Right atrium auricular region (tissue), 2 donors: ENCODE measurements around the gene NAALADL2. TPM values are rescaled to one million over a fixed set of nuclear protein-coding genes. Genes with fewer than 3 reads are reported as not detected.

Source experiments
- DNase-seq: peaks from one replicate; pipeline ENCODE4 v3.0.0-alpha.2; 2019; ENCODE audit warnings: low spot score
- H3K27ac ChIP-seq, 2 donors: fragments of 200-600 bp; sonication (generic); 1 replicate in 1 of 2; 2 replicates in 1 of 2; pipeline ENCODE4 v1.5.1; 2016 to 2019
- H3K27me3 ChIP-seq, 2 donors: fragments of 200-600 bp; sonication (generic); one replicate each; pipeline versions ENCODE4 v1.5.1 to v1.6.0; 2017 to 2019
- H3K36me3 ChIP-seq: fragments of 200-600 bp; sonication (generic); one replicate; pipeline ENCODE4 v1.5.1; 2016
- H3K4me1 ChIP-seq, 2 donors: fragments of 200-600 bp; sonication (generic); one replicate each; pipeline versions ENCODE4 v1.5.1 to v1.6.0; 2017 to 2019
- H3K4me3 ChIP-seq, 2 donors: fragments of 200-600 bp; sonication (generic); 1 replicate in 1 of 2; 2 replicates in 1 of 2; pipeline ENCODE4 v1.5.1; 2017 to 2019; ENCODE audit warnings: mild to moderate bottlenecking in 1 of 2, moderate library complexity in 1 of 2
- H3K9me3 ChIP-seq, 2 donors: fragments of 200-600 bp; sonication (generic); one replicate each; pipeline ENCODE4 v1.5.1; 2019
- total RNA-seq, 2 donors: library from RNA; depleted of rRNA; stranded (reverse); fragments of >200 nt; gene quantifications; one replicate each; pipeline ENCODE4 v1.1.0, GENCODE V29; 2016
- TF ChIP-seq, protein P1 (sequence below), 2 donors: fragments of 200-600 bp; sonication (generic); IDR thresholded peaks; one replicate each; pipeline ENCODE4 v1.5.1; 2019; ENCODE audit warnings: antibody characterized with exemption in 2 of 2

Gene NAALADL2
- total RNA-seq, 2 donors from 2014 or later: 2.5 to 3.2 TPM

DNA sequence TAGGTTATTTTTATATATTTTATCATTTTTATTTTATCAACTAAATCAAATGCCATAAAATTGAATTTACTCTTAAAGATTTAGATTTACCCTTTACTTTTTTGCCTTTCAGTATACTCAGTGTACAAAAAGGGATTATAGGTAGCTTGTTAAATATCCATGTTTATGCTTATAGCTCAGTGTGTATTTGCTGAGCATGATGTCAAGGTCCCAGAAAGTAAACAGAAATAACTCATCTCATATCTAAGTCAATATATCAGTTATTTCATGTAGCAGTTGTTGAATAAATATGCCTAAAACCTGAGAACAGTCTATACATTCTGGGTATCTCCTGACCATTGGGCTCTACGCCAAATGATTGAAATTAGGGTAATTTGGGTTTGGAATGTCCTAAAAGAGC, 693.8 kb downstream of the NAALADL2 start:
- H3K4me3 ChIP-seq: no peak overlapping the region
- TF ChIP-seq, protein P1, sequence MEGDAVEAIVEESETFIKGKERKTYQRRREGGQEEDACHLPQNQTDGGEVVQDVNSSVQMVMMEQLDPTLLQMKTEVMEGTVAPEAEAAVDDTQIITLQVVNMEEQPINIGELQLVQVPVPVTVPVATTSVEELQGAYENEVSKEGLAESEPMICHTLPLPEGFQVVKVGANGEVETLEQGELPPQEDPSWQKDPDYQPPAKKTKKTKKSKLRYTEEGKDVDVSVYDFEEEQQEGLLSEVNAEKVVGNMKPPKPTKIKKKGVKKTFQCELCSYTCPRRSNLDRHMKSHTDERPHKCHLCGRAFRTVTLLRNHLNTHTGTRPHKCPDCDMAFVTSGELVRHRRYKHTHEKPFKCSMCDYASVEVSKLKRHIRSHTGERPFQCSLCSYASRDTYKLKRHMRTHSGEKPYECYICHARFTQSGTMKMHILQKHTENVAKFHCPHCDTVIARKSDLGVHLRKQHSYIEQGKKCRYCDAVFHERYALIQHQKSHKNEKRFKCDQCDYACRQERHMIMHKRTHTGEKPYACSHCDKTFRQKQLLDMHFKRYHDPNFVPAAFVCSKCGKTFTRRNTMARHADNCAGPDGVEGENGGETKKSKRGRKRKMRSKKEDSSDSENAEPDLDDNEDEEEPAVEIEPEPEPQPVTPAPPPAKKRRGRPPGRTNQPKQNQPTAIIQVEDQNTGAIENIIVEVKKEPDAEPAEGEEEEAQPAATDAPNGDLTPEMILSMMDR (IDR thresholded peaks at IDR 0.05): no peak
- H3K27me3 ChIP-seq: no peaks in the 10 kb centered on the region
- DNase-seq: no peak
- no peaks in the 10 kb centered on the region for H3K36me3 ChIP-seq
- no peak overlapping the region for H3K27ac ChIP-seq
- no peaks in the 10 kb centered on the region for H3K9me3 ChIP-seq
- no peaks in the 10 kb centered on the region for H3K4me1 ChIP-seq

DNA sequence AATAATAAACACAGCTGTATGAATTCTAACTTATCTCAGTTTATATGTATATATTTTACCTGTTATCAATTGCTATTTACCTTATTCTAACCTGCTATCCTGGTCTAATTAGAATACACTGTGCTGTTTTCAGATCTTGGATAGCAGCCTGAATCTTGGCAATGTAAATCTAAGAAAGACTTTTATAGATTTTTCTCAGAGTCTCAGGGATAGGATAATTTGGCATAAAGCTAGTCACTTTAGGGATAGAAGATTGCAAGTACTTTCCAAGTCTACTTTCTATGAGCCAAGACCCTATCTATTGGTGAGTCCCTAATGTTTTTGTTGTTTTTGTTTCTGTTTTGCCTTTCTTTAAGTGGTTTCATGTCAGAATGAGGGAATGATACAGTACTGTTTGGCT, 695.7 kb downstream of the NAALADL2 start:
- TF ChIP-seq, protein P1 (IDR thresholded peaks at IDR 0.05): no peak
- no peak overlapping the region for H3K27ac ChIP-seq
- no peak for DNase-seq
- no peaks in the 10 kb centered on the region for H3K27me3 ChIP-seq
- no peaks in the 10 kb centered on the region for H3K36me3 ChIP-seq
- no peak overlapping the region for H3K4me3 ChIP-seq
- H3K4me1 ChIP-seq: no peaks in the 10 kb centered on the region
- H3K9me3 ChIP-seq: no peaks in the 10 kb centered on the region

DNA sequence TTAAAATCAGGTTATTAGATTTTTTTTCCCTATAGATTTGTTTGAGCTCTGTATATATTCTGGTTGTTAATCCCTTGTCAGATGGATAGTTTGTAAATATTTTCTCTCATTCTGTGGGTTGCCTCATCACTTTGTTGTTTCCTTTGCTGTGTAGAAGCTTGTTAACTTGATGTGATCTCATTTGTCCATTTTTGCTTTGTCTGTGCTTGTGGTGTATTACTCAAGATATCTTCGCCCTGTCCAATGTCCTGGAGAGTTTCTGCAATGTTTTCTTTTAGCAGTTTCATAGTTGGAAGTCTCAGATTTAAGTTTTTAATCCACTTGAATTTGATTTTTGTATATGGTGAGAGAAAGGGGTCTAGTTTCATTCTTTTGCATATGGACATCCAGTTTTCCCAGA, 699.1 kb downstream of the NAALADL2 start:
- Histone ChIP-seq H3K9me3 (no peaks in the 10 kb centered on the region), H3K4me3 (no peak overlapping the region), H3K4me1 (no peaks in the 10 kb centered on the region), H3K27ac (no peak overlapping the region), H3K27me3 (no peaks in the 10 kb centered on the region), H3K36me3 (no peaks in the 10 kb centered on the region)
- no peak for DNase-seq
- TF ChIP-seq, protein P1 (IDR thresholded peaks at IDR 0.05): no peak

DNA sequence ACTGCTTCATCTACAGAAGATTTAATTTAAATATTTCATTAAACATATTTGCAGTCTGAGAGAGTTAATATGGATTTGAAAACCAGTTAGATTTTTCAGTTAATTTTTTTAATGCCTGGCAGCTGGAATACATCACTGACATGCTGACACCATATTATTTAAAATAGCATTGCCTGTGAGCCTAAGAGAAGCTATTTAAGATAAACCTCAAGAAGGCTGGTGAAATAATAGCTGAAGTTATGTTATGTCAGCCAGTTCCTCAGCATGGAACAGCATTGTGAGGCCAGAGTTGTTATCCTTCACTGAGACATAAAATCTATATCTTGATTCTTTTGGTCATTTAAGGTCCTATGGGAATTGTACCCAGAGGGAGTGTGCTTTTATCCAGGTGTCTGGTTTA, 705.2 kb downstream of the NAALADL2 start:
- Histone ChIP-seq H3K4me1 (no peaks in the 10 kb centered on the region), H3K27me3 (no peaks in the 10 kb centered on the region), H3K27ac (no peak overlapping the region), H3K4me3 (no peak overlapping the region), H3K36me3 (no peaks in the 10 kb centered on the region), H3K9me3 (no peaks in the 10 kb centered on the region)
- DNase-seq: no peak
- TF ChIP-seq, protein P1 (IDR thresholded peaks at IDR 0.05): no peak

DNA sequence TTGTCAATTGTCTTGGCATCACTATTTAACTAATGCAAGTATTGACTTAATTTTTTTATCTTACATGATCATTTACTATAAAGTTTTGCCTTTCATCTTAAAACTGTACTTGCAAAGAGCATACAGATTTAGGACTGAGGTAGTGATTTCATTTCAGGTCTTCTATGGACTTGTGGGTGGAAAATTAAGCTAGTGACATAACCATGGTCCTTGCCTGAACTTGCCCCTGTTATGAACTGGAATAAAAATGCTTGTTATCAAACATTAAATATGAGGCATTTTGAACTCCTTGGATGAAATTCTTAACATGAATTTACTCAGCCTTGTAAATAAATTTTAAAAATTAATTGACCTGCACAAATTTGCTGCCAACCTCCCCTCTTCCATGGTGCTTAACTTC, 712.0 kb downstream of the NAALADL2 start:
- Histone ChIP-seq H3K36me3 (no peaks in the 10 kb centered on the region), H3K4me3 (no peak overlapping the region), H3K27ac (no peak overlapping the region), H3K4me1 (no peaks in the 10 kb centered on the region), H3K9me3 (no peaks in the 10 kb centered on the region), H3K27me3 (no peaks in the 10 kb centered on the region)
- DNase-seq: no peak
- TF ChIP-seq, protein P1 (IDR thresholded peaks at IDR 0.05): no peak

DNA sequence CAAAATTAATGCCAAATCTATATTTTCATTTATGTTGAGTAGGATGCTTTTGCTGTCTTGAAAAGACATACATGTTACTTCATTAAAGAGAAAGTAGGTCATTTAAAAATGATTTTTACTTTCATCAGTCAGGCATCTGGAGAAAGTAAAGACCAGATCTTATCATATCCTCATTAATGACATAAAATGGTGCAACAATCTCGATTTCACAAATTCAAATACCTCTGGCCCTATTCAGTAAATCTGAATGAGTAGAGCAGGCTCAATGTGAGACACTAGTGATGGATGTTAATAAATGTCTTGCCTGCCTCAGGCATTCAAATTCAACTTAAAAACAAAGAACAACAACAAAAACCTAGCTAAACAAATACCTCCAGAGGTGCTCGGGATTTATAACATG, 714.1 kb downstream of the NAALADL2 start:
- no peak for DNase-seq
- Histone ChIP-seq H3K4me1 (no peaks in the 10 kb centered on the region), H3K9me3 (no peaks in the 10 kb centered on the region), H3K4me3 (no peak overlapping the region), H3K27ac (no peak overlapping the region), H3K27me3 (no peaks in the 10 kb centered on the region), H3K36me3 (no peaks in the 10 kb centered on the region)
- TF ChIP-seq, protein P1 (IDR thresholded peaks at IDR 0.05): no peak
